ENCODE measurements around the gene CERS3.
A peak's percentile ranks its signal among the peaks of the same experiment; 100 is the strongest.

The CERS3 gene

DNA sequence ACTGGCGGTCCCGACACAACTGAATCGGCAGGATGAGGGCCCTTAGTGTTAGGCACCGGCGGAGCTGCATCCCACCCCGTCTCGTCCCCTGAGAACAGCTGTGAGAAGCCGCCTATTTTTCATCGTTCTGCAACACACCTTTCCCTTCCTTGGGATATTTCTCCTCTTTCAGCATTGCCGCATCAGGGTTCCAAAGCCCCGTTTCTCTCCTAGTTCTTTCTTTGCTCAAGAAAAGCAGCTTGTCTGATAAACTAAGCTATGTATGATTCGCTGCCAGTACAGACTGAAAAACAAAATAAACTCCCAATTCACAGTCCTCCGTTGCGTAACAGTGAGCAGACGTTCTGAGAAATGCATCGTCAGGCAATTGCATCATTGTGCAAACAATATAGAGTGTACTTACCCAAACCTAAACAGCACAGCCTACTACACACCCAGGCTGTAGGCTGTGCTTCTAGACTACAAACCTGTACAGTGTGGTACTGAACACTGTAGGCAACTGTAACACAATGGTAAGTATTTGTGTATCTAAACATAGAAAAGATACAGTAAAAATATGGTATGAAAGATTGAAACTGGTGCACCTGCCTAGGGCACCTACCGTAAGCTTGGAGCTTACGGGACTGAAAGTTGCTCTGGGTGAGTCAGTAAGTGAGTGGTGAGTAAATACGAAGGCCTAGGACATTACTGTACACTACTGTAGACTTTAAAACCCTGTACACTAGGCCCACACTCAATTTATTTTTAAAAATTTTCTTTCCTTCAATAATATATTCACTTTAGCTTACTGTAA is 178.1 kb downstream of the CERS3 start:
- no peak overlapping the region for H3K4me3 ChIP-seq (ENCODE audit: low read depth, low read length)
- TF ChIP-seq, protein P1, sequence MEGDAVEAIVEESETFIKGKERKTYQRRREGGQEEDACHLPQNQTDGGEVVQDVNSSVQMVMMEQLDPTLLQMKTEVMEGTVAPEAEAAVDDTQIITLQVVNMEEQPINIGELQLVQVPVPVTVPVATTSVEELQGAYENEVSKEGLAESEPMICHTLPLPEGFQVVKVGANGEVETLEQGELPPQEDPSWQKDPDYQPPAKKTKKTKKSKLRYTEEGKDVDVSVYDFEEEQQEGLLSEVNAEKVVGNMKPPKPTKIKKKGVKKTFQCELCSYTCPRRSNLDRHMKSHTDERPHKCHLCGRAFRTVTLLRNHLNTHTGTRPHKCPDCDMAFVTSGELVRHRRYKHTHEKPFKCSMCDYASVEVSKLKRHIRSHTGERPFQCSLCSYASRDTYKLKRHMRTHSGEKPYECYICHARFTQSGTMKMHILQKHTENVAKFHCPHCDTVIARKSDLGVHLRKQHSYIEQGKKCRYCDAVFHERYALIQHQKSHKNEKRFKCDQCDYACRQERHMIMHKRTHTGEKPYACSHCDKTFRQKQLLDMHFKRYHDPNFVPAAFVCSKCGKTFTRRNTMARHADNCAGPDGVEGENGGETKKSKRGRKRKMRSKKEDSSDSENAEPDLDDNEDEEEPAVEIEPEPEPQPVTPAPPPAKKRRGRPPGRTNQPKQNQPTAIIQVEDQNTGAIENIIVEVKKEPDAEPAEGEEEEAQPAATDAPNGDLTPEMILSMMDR (IDR thresholded peaks at IDR 0.05; ENCODE audit: insufficient read depth, low read length, missing control alignments): no peak
- CTCF ChIA-PET: interaction anchor here (1.5 to 2.3 kb wide), 2 partner anchors 10 to 222 kb away, joined by 6 to 9 read pairs; no protein-coding TSS in a partner anchor
- peak; percentile 12 for DNase-seq (ENCODE audit: low read depth, low spot score)
- POLR2A ChIA-PET: no interaction called here

Measured in AG04449 (cell line).